ENCODE data around the gene ZNF738. TPM values are rescaled to one million over a fixed set of nuclear protein-coding genes. Genes with fewer than 3 reads are reported as not detected.

The ZNF738 gene
- total and polyA plus RNA-seq, 2 donors (not counting 1 experiment from before 2014, with no cell fraction given) = 7.0 to 27.1 TPM

- no peaks in the 10 kb centered on the region for H3K9me3 Mint-ChIP-seq (ENCODE audit: insufficient read depth)
- ATAC-seq (ENCODE audit: low read depth) (no peak), DNase-seq (no peak)
- Histone ChIP-seq H3K9ac (ENCODE audit: low read length) (no peak overlapping the region), H3K36me3 (replicated peaks in 1 of 2; ENCODE audit: control extremely low read depth in 1 of 2, control insufficient read depth in 1 of 2, extremely low read depth in 1 of 2, insufficient read depth in 2 of 2, low read length in 1 of 2) (peaks cover 2 to 21% of the 10 kb centered on the region in 2 experiments), H3K9me3 (ENCODE audit: control extremely low read depth in 1 of 3, control insufficient read depth in 2 of 3, insufficient read depth in 1 of 3, low read length in 2 of 3) (peaks cover 0 to 10% (median 0%) of the 10 kb centered on the region in 3 donors), H3K27ac (ENCODE audit: low read length in 2 of 2) (no peak overlapping the region), H3K4me2 (replicated peaks; ENCODE audit: low read depth, low read length, poor library complexity, severe bottlenecking) (no peak overlapping the region), H2AFZ (ENCODE audit: insufficient read depth, low read depth, low read length, poor library complexity, severe bottlenecking) (no peak overlapping the region), H3K4me3 (ENCODE audit: control extremely low read depth in 1 of 5, extremely low read depth in 1 of 5, insufficient read depth in 1 of 5, low read depth in 2 of 5, low read length in 4 of 5) (no peak overlapping the region), H3K27me3 (replicated peaks in 1 of 4; ENCODE audit: control extremely low read depth in 1 of 4, control insufficient read depth in 3 of 4, insufficient read depth in 4 of 4, low read length in 3 of 4) (no peaks in the 10 kb centered on the region), H3K4me1 (ENCODE audit: control insufficient read depth in 2 of 2, insufficient read depth in 2 of 2, low read length in 2 of 2) (peaks cover 0 to 4% of the 10 kb centered on the region in 2 donors), H3K79me2 (ENCODE audit: control insufficient read depth, insufficient read depth, low read length) (peaks cover 56% of the 10 kb centered on the region), H4K20me1 (ENCODE audit: control insufficient read depth, insufficient read depth, low read length, poor library complexity, severe bottlenecking) (no peaks in the 10 kb centered on the region)
- H3K27me3 Mint-ChIP-seq = no peaks in the 10 kb centered on the region
- intact Hi-C loops (cut with micrococcal nuclease) = no loop called here
- H3K4me1 Mint-ChIP-seq = peaks cover 13% of the 10 kb centered on the region
- WGBS (ENCODE audit: insufficient coverage) = 100% methylated on average over 1 of the region's 3 CpGs
- TF ChIP-seq EZH2 (IDR thresholded peaks at IDR 0.05; ENCODE audit: borderline replicate concordance, insufficient read depth, low read depth, low read length, poor library complexity, severe bottlenecking) = no peak
- POLR2A ChIA-PET = no interaction called here
- no peak overlapping the region for H3K4me3 Mint-ChIP-seq
- CTCF ChIA-PET = no interaction called here
- no peak overlapping the region for H3K27ac Mint-ChIP-seq
Measured at GRCh38 chr19:21362291-21362690, 3.5 kb downstream of the ZNF738 start.

- Histone ChIP-seq H3K36me3 (replicated peaks in 1 of 2; ENCODE audit: control extremely low read depth in 1 of 2, control insufficient read depth in 1 of 2, extremely low read depth in 1 of 2, insufficient read depth in 2 of 2, low read length in 1 of 2) (peaks cover 2 to 11% of the 10 kb centered on the region in 2 experiments), H2AFZ (ENCODE audit: insufficient read depth, low read depth, low read length, poor library complexity, severe bottlenecking) (no peak overlapping the region), H3K4me1 (ENCODE audit: control insufficient read depth in 2 of 2, insufficient read depth in 2 of 2, low read length in 2 of 2) (no peaks in the 10 kb centered on the region), H3K9ac (ENCODE audit: low read length) (no peak overlapping the region), H3K4me3 (ENCODE audit: control extremely low read depth in 1 of 5, extremely low read depth in 1 of 5, insufficient read depth in 1 of 5, low read depth in 2 of 5, low read length in 4 of 5) (peak overlapping the region in 1 of 5 experiments; percentile 25), H3K4me2 (replicated peaks; ENCODE audit: low read depth, low read length, poor library complexity, severe bottlenecking) (no peak overlapping the region), H3K9me3 (ENCODE audit: control extremely low read depth in 1 of 3, control insufficient read depth in 2 of 3, insufficient read depth in 1 of 3, low read length in 2 of 3) (peaks cover 18 to 86% (median 43%) of the 10 kb centered on the region in 3 donors), H3K27ac (ENCODE audit: low read length in 2 of 2) (no peak overlapping the region), H3K79me2 (ENCODE audit: control insufficient read depth, insufficient read depth, low read length) (no peaks in the 10 kb centered on the region), H4K20me1 (ENCODE audit: control insufficient read depth, insufficient read depth, low read length, poor library complexity, severe bottlenecking) (no peaks in the 10 kb centered on the region), H3K27me3 (replicated peaks in 1 of 4; ENCODE audit: control extremely low read depth in 1 of 4, control insufficient read depth in 3 of 4, insufficient read depth in 4 of 4, low read length in 3 of 4) (no peaks in the 10 kb centered on the region)
- intact Hi-C loops (cut with micrococcal nuclease) = no loop called here
- ATAC-seq (ENCODE audit: low read depth) (no peak), DNase-seq (no peak)
- no peak overlapping the region for H3K4me3 Mint-ChIP-seq
- H3K27me3 Mint-ChIP-seq = no peaks in the 10 kb centered on the region
- no CpG with 5 or more reads among the region's 4 CpGs for WGBS (ENCODE audit: insufficient coverage)
- TF ChIP-seq EZH2 (IDR thresholded peaks at IDR 0.05; ENCODE audit: borderline replicate concordance, insufficient read depth, low read depth, low read length, poor library complexity, severe bottlenecking) (no peak), CTCF (IDR thresholded peaks at IDR 0.05) (no peak)
- H3K9me3 Mint-ChIP-seq (ENCODE audit: insufficient read depth) = peaks cover 18% of the 10 kb centered on the region
- ChIA-PET POLR2A (no interaction called here), CTCF (no interaction called here)
- H3K4me1 Mint-ChIP-seq = no peaks in the 10 kb centered on the region
- H3K27ac Mint-ChIP-seq = no peak overlapping the region
Measured at GRCh38 chr19:21383980-21384582, 25.3 kb downstream of the ZNF738 start.

Data from B cell (primary cell).